GM12878 (cell line): Measurements from ENCODE around the gene OR4D6. TPM values are rescaled to one million over a fixed set of nuclear protein-coding genes. Genes with fewer than 3 reads are reported as not detected.

Source experiments
- ATAC-seq: fragments of 200-7000 bp; cut with Tn5 transposase; 3 replicates; pipeline ENCODE4 v1.9.1; 2020; ENCODE audit warnings: mild to moderate bottlenecking, moderate library complexity
- BruUV-seq: library from RNA; stranded (reverse); fragments of 400-500 nt; replicated peaks from 2 replicates; lab custom pipeline; 2021; lab: Mats Ljungman, UMichigan
- CTCF ChIA-PET: fragments of 300-600 bp; sonication (Branson Sonifier 250); formaldehyde crosslinking; extraction: SDS; loops from one replicate; lab custom pipeline; 2021; ENCODE audit warnings: inconsistent platforms; lab: Yijun Ruan, JAX
- POLR2A ChIA-PET: fragments of 350-600 bp; formaldehyde crosslinking; extraction: SDS; loops from one replicate; lab custom pipeline; 2021; ENCODE audit warnings: inconsistent platforms; lab: Charles Lee
- RAD21 ChIA-PET: fragments of 300-600 bp; sonication (Branson Sonifier 250); formaldehyde crosslinking; loops from one replicate; lab custom pipeline; 2023; ENCODE audit warnings: antibody characterized with exemption; ENCODE audit not compliant: unreplicated experiment; lab: Charles Lee
- SMC1A ChIA-PET: fragments of 300-600 bp; sonication (Branson Sonifier 250); formaldehyde crosslinking; loops from one replicate; lab custom pipeline; 2023; ENCODE audit not compliant: unreplicated experiment, uncharacterized antibody; lab: Charles Lee
- DNase-seq: peaks from one replicate; pipeline ENCODE4 v3.0.0-alpha.2; 2011; ENCODE audit warnings: low read depth, low spot score
- FAIRE-seq: peaks from 3 replicates; lab custom pipeline; 2011; peaks lifted over from hg19 to GRCh38; lab: Jason Lieb, UNC
- H2AFZ ChIP-seq: 2 replicates; pipeline ENCODE4 v1.6.0; 2011; ENCODE audit warnings: low read depth, low read length, control low read depth; ENCODE audit not compliant: control insufficient read depth
- H3K27ac ChIP-seq: 2 replicates; pipeline ENCODE4 v1.5.1; 2011; ENCODE audit warnings: control low read depth; ENCODE audit not compliant: control insufficient read depth, insufficient read depth
- H3K27me3 ChIP-seq, 2 experiments: replicated peaks in 1 of 2; 2 replicates each; pipeline versions ENCODE4 v1.6.0 to v1.6.1; 2011; ENCODE audit warnings: low read length in 1 of 2; ENCODE audit not compliant: control insufficient read depth in 2 of 2, insufficient read depth in 2 of 2
- H3K36me3 ChIP-seq, 2 experiments: 2 replicates each; pipeline ENCODE4 v1.5.1; 2011; ENCODE audit warnings: low read length in 1 of 2; ENCODE audit not compliant: control insufficient read depth in 2 of 2, insufficient read depth in 2 of 2
- H3K4me1 ChIP-seq: 2 replicates; pipeline ENCODE4 v1.6.1; 2011; ENCODE audit warnings: mild to moderate bottlenecking, low read length, moderate library complexity, mixed read lengths; ENCODE audit not compliant: control insufficient read depth, insufficient read depth
- H3K4me2 ChIP-seq: 2 replicates; pipeline ENCODE4 v1.6.0; 2011; ENCODE audit warnings: control low read depth; ENCODE audit not compliant: control insufficient read depth, insufficient read depth
- H3K4me3 ChIP-seq: fragments of 200-600 bp; sonication (generic); 2 replicates; pipeline ENCODE4 v1.5.1; 2016
- H3K79me2 ChIP-seq: 2 replicates; pipeline ENCODE4 v1.6.0; 2011; ENCODE audit warnings: low read length; ENCODE audit not compliant: control insufficient read depth, insufficient read depth
- H3K9ac ChIP-seq: 2 replicates; pipeline ENCODE4 v1.8.0; 2011; ENCODE audit warnings: low read length, control low read depth, mixed read lengths; ENCODE audit not compliant: control insufficient read depth, insufficient read depth
- H3K9me3 ChIP-seq: replicated peaks from 3 replicates; pipeline ENCODE4 v1.5.1; 2011; ENCODE audit warnings: mild to moderate bottlenecking, low read length; ENCODE audit not compliant: control insufficient read depth, insufficient read depth
- H4K20me1 ChIP-seq: 2 replicates; pipeline ENCODE4 v1.6.0; 2011; ENCODE audit not compliant: control insufficient read depth, insufficient read depth
- ATF3 ChIP-seq: IDR thresholded peaks from 2 replicates; pipeline ENCODE4 v1.6.1; 2011; ENCODE audit warnings: low read depth, mild to moderate bottlenecking, low read length, moderate library complexity, borderline replicate concordance; ENCODE audit errors: extremely low read depth
- CHD4 ChIP-seq: fragments of 200-600 bp; sonication (generic); IDR thresholded peaks from 2 replicates; pipeline ENCODE4 v1.6.1; 2016; ENCODE audit warnings: mild to moderate bottlenecking
- EGR1 ChIP-seq, 2 experiments: IDR thresholded peaks; 1 replicate in 1 of 2; 2 replicates in 1 of 2; pipeline ENCODE4 v1.6.1; 2011 to 2012; ENCODE audit warnings: low read depth in 2 of 2, low read length in 2 of 2, borderline replicate concordance in 1 of 2, mild to moderate bottlenecking in 1 of 2, moderate library complexity in 1 of 2
- ELK1 ChIP-seq: IDR thresholded peaks from 2 replicates; pipeline ENCODE4 v1.6.1; 2012; ENCODE audit warnings: low read depth, low read length, improper control_type of control experiment
- NR2C2 ChIP-seq: IDR thresholded peaks from 2 replicates; pipeline ENCODE4 v1.6.1; 2011; ENCODE audit warnings: borderline replicate concordance, low read depth; ENCODE audit not compliant: control insufficient read depth, insufficient read length
- PML ChIP-seq: IDR thresholded peaks from 2 replicates; pipeline ENCODE4 v1.6.1; 2012; ENCODE audit warnings: low read length, inconsistent platforms
- PRDM15 ChIP-seq: fragments of 450-650 bp; formaldehyde crosslinking; IDR thresholded peaks from 2 replicates; pipeline ENCODE4 v1.4.0; 2020; ENCODE audit warnings: mild to moderate bottlenecking, moderate library complexity
- ZNF217 ChIP-seq: fragments of 450-650 bp; IDR thresholded peaks from 2 replicates; pipeline ENCODE4 v1.6.1; 2017; ENCODE audit warnings: antibody characterized with exemption, mild to moderate bottlenecking
- WGBS: methylation state at CpG from one replicate; pipeline ENCODE4 v1.1.6; 2016; ENCODE audit warnings: low lambda C conversion rate; ENCODE audit not compliant: insufficient replicate concordance, insufficient coverage; ENCODE audit errors: missing lambda C conversion rate; 5-methylcytosine and 5-hydroxymethylcytosine counted together
- in situ Hi-C: fragments of 300-500 bp; cut with MboI; formaldehyde crosslinking; loops from 9 replicates; pipeline ENCODE4 v1.14.3; 2018; ENCODE audit warnings: mixed read lengths
- intact Hi-C: fragments of 100-400 bp; cut with micrococcal nuclease; formaldehyde crosslinking; loops from one replicate; pipeline ENCODE4 v1.14.2; 2022; ENCODE audit not compliant: unreplicated experiment
- polyA plus RNA-seq, 11 experiments: library from polyadenylated mRNA; depleted of rRNA in 4 of 11; unstranded in 6 of 11; stranded (reverse) in 5 of 11; fragments of >200 nt; fragmentation: Nextera tagmentation in 4 of 11; fragmentation: Illumina TruSeq in 1 of 11; extraction: Ambion mirVana in 4 of 11; extraction: Trizol in 1 of 11; gene quantifications; 1 replicate in 1 of 11; 2 replicates in 10 of 11; pipeline versions ENCODE4 v1.2.1 to v1.2.3, GENCODE V29; 2011 to 2016; ENCODE audit warnings: inconsistent platforms in 2 of 11, missing spikeins in 2 of 11, low read depth in 1 of 11
- total RNA-seq, 4 experiments: library from RNA; depleted of rRNA in 3 of 4; stranded (reverse); fragments of >200 nt in 3 of 4; fragmentation: Illumina TruSeq in 1 of 4; extraction: Trizol in 1 of 4; gene quantifications; 2 replicates each; pipeline versions ENCODE4 v1.2.1 to v1.2.3, GENCODE V29; 2013 to 2021

The OR4D6 gene
- total and polyA plus RNA-seq, 10 of the 15 experiments (the other 5 are each of a cell fraction or from before 2014, with no cell fraction given) = not detected

GRCh38 chr11:59425131-59425530 lies 31.6 kb upstream of the OR4D6 start (continued):
- no peak for TF ChIP-seq ELK1
- TF ChIP-seq CHD4 = no peak
- TF ChIP-seq ATF3 = no peak

- Histone ChIP-seq H3K9me3 (no peaks in the 10 kb centered on the region), H3K79me2 (no peaks in the 10 kb centered on the region), H3K27me3 (peaks cover 0 to 3% of the 10 kb centered on the region in 2 experiments; a peak in 1 of 4 replicates), H3K36me3 (no peaks in the 10 kb centered on the region), H3K9ac (no peak within 1 kb of the TSS), H3K4me1 (no peaks in the 10 kb centered on the region), H4K20me1 (no peaks in the 10 kb centered on the region), H2AFZ (no peak within 1 kb of the TSS), H3K27ac (no peak within 1 kb of the TSS), H3K4me2 (no peak within 1 kb of the TSS), H3K4me3 (no peak within 1 kb of the TSS)
- ChIA-PET RAD21 (no interaction called here), POLR2A (no interaction called here), CTCF (interaction anchor here (1.8 kb wide), 1 partner anchor 255 kb away, joined by 7 read pairs; the partner anchor contains the start of gene DTX4), SMC1A (interaction anchor here (0.6 to 1.4 kb wide), 3 partner anchors 52 to 255 kb away, joined by 3 to 5 read pairs (median 3); partner anchors contain the start of gene DTX4)
- FAIRE-seq = no peak
- BruUV-seq = no TSS peak
- no peak for ATAC-seq
- DNase-seq = no peak
- WGBS = 75% methylated on average over 5 of the region's 5 CpGs
- in situ Hi-C loops = loop anchor here (5.0 kb wide), 1 partner anchor 259 kb away; no protein-coding TSS in a partner anchor
- intact Hi-C loops = no loop called here
- TF ChIP-seq ZNF217 = no peak
- no peak for TF ChIP-seq PML
- no peak for TF ChIP-seq EGR1 (IDR thresholded peaks at IDR 0.05; ENCODE audit: borderline replicate concordance in 1 of 2, low read depth in 2 of 2, low read length in 2 of 2)
- TF ChIP-seq PRDM15 (CRISPR knock-in tag) = no peak
- TF ChIP-seq NR2C2 = no peak
Measured at GRCh38 chr11:59426361-59427067, 30.2 kb upstream of the OR4D6 start, which contains the start of gene OR5A2. OR5A2 (minus strand) TSS chr11:59426413; CDS start chr11:59422953, 3,460 bp downstream.
